Parathyroid adenoma (tissue), 2 donors: Measurements from ENCODE around the gene RAET1G.

ENCODE experiments used
- H2AFZ ChIP-seq: fragments of 300-600 bp; sonication (generic); one replicate; pipeline ENCODE4 v1.7.0; 2017; ENCODE audit warnings: antibody characterized with exemption, mild to moderate bottlenecking
- H3K27ac ChIP-seq: fragments of 300-600 bp; sonication (generic); one replicate; pipeline ENCODE4 v1.7.0; 2017
- H3K27me3 ChIP-seq: fragments of 300-600 bp; sonication (generic); one replicate; pipeline ENCODE4 v1.7.0; 2017; ENCODE audit warnings: low read length; ENCODE audit not compliant: control insufficient read depth, insufficient read depth
- H3K36me3 ChIP-seq: fragments of 300-600 bp; sonication (generic); one replicate; pipeline ENCODE4 v1.7.0; 2017; ENCODE audit warnings: low read length; ENCODE audit not compliant: control insufficient read depth, insufficient read depth
- H3K4me1 ChIP-seq: fragments of 300-600 bp; sonication (generic); one replicate; pipeline ENCODE4 v1.7.0; 2017; ENCODE audit warnings: control low read depth
- H3K4me2 ChIP-seq: fragments of 300-600 bp; sonication (generic); one replicate; pipeline ENCODE4 v1.7.0; 2017; ENCODE audit warnings: low read length
- H3K4me3 ChIP-seq: fragments of 300-600 bp; sonication (generic); one replicate; pipeline ENCODE4 v1.7.0; 2017; ENCODE audit warnings: low read depth, low read length
- H3K79me2 ChIP-seq: fragments of 300-600 bp; sonication (generic); one replicate; pipeline ENCODE4 v1.7.0; 2017; ENCODE audit warnings: control low read depth
- H3K9ac ChIP-seq: fragments of 300-600 bp; sonication (generic); one replicate; pipeline ENCODE4 v1.7.0; 2017; ENCODE audit warnings: mild to moderate bottlenecking
- H3K9me3 ChIP-seq: fragments of 300-600 bp; sonication (generic); one replicate; pipeline ENCODE4 v1.7.0; 2017; ENCODE audit warnings: low read length; ENCODE audit not compliant: control insufficient read depth
- CTCF ChIP-seq: fragments of 300-600 bp; sonication (generic); IDR thresholded peaks from one replicate; pipeline ENCODE4 v1.7.0; 2017; ENCODE audit warnings: antibody characterized with exemption, mild to moderate bottlenecking
- donor health status: primary hyperparathyroidism.

RAET1G gene

GRCh38 chr6:149885888-149886287 lies 37.0 kb downstream of the RAET1G start:
- Histone ChIP-seq H2AFZ (no peak overlapping the region), H3K27me3 (no peaks in the 10 kb centered on the region), H3K4me3 (no peak overlapping the region), H3K79me2 (no peaks in the 10 kb centered on the region), H3K9ac (no peak overlapping the region), H3K9me3 (no peaks in the 10 kb centered on the region), H3K27ac (no peak overlapping the region), H3K4me2 (no peak overlapping the region), H3K36me3 (no peaks in the 10 kb centered on the region), H3K4me1 (peaks cover 10% of the 10 kb centered on the region)
- no peak for TF ChIP-seq CTCF

GRCh38 chr6:149884617-149885016 lies 38.3 kb downstream of the RAET1G start:
- Histone ChIP-seq H3K36me3 (no peaks in the 10 kb centered on the region), H3K9ac (no peak overlapping the region)

GRCh38 chr6:149884215-149884614 lies 38.7 kb downstream of the RAET1G start:
- Histone ChIP-seq H3K9me3 (no peaks in the 10 kb centered on the region), H3K4me3 (no peak overlapping the region), H3K4me1 (peaks cover 10% of the 10 kb centered on the region), H3K4me2 (no peak overlapping the region), H3K27me3 (no peaks in the 10 kb centered on the region), H3K79me2 (no peaks in the 10 kb centered on the region), H2AFZ (no peak overlapping the region), H3K36me3 (no peaks in the 10 kb centered on the region), H3K9ac (no peak overlapping the region), H3K27ac (no peak overlapping the region)
- TF ChIP-seq CTCF = no peak

More at GRCh38 chr6:149884617-149885016, 38.3 kb downstream of the RAET1G start:
- H3K4me3 ChIP-seq = no peak overlapping the region
- H3K79me2 ChIP-seq = no peaks in the 10 kb centered on the region
- peaks cover 10% of the 10 kb centered on the region for H3K4me1 ChIP-seq
- no peaks in the 10 kb centered on the region for H3K9me3 ChIP-seq
- H3K27me3 ChIP-seq = no peaks in the 10 kb centered on the region
- H3K4me2 ChIP-seq = no peak overlapping the region
- no peak overlapping the region for H2AFZ ChIP-seq
- no peak overlapping the region for H3K27ac ChIP-seq
- no peak for TF ChIP-seq CTCF

DNA sequence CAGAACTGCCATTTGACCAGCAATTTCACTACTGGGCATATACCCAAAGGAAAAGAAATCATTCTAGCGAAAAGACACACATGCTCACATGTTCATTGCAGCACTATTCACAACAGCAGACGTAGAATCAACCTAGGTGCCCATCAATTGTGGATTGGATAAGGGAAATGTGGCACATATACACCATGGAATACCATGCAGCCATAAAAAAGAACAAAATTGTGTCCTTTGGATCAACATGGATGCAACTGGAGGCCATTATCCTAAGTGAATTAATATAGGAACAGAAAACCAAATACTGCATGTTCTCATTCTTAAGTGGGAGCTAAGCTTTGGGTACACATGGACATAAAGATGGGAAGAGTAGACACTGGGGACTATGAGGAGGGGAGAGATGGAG lies 41.1 kb downstream of the RAET1G start:
- no peaks in the 10 kb centered on the region for H3K79me2 ChIP-seq
- no peak overlapping the region for H2AFZ ChIP-seq
- H3K9ac ChIP-seq = no peak overlapping the region
- no peaks in the 10 kb centered on the region for H3K36me3 ChIP-seq
- no peaks in the 10 kb centered on the region for H3K9me3 ChIP-seq
- H3K4me3 ChIP-seq = no peak overlapping the region
- no peak overlapping the region for H3K4me2 ChIP-seq
- peaks cover 5% of the 10 kb centered on the region for H3K4me1 ChIP-seq
- H3K27ac ChIP-seq = no peak overlapping the region
- TF ChIP-seq CTCF = no peak
- H3K27me3 ChIP-seq = no peaks in the 10 kb centered on the region

DNA sequence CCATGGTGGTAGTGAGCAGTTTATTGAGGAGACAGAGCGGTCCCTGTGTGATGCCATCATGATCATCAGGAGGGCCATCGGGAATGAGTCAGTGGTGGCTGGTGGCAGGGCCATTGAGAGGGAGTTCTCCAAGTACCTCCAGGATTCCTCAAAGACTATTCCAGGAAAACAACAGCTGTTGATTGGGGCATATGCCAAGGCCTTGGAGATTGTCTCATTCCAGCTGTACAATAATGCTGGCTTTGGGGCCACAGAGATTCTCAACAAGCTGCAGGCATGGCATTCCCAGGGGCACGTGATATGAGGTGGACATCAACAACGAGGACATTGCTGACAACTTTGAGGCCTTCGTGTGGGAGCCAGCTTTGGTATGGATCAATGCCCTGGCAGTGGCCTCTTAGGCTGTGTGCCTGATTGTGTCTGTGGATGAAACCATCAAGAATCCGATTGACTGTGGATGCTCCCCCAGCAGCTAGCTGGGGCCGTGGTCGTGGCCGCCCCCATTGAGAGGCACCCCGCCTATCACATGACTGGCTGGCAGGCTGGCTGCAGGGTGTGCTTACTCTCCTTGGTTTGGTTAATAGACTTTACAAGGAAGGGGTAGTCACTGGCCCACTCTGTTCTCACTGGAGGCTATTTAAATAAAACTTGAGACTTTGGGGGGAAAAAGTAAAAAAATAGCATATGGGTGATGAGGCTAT lies 41.7 kb downstream of the RAET1G start:
- no peaks in the 10 kb centered on the region for H3K27me3 ChIP-seq
- H3K4me2 ChIP-seq = no peak overlapping the region
- no peak overlapping the region for H3K27ac ChIP-seq
- no peak overlapping the region for H2AFZ ChIP-seq
- no peaks in the 10 kb centered on the region for H3K4me1 ChIP-seq
- H3K79me2 ChIP-seq = no peaks in the 10 kb centered on the region
- H3K9me3 ChIP-seq = no peaks in the 10 kb centered on the region
- no peaks in the 10 kb centered on the region for H3K36me3 ChIP-seq
- no peak for TF ChIP-seq CTCF
- no peak overlapping the region for H3K4me3 ChIP-seq
- H3K9ac ChIP-seq = no peak overlapping the region
